WTC11 (cell line): ENCODE data around the gene PHB1. TPM values are rescaled to one million over a fixed set of nuclear protein-coding genes. Genes with fewer than 3 reads are reported as not detected.

ENCODE experiments used
- ATAC-seq: fragments of 200-7000 bp; cut with Tn5 transposase; 2 replicates; pipeline ENCODE4 v1.10.0; 2021; ENCODE audit warnings: mild to moderate bottlenecking, moderate library complexity
- CTCF ChIA-PET: fragments of 300-600 bp; sonication (Branson Sonifier 250); formaldehyde crosslinking; loops from one replicate; lab custom pipeline; 2021; ENCODE audit warnings: antibody characterized with exemption; lab: Charles Lee
- POLR2A ChIA-PET: fragments of 350-600 bp; sonication (Branson Sonifier 250); formaldehyde crosslinking; loops from one replicate; lab custom pipeline; 2021; ENCODE audit warnings: antibody characterized with exemption; lab: Charles Lee
- DNase-seq: peaks from one replicate; pipeline ENCODE4 v3.0.0; 2021; ENCODE audit warnings: low spot score
- H3K27ac Mint-ChIP-seq: 2 replicates; pipeline ENCODE4 v1.8.0; 2021; ENCODE audit warnings: mixed read lengths
- H3K27me3 Mint-ChIP-seq: 2 replicates; pipeline ENCODE4 v1.8.0; 2021; ENCODE audit warnings: low read depth, mild to moderate bottlenecking, moderate library complexity, mixed read lengths
- H3K36me3 Mint-ChIP-seq: 2 replicates; pipeline ENCODE4 v1.8.0; 2021; ENCODE audit warnings: mixed read lengths
- H3K4me1 Mint-ChIP-seq: 2 replicates; pipeline ENCODE4 v1.8.0; 2022; ENCODE audit warnings: mixed read lengths
- H3K4me3 Mint-ChIP-seq: 2 replicates; pipeline ENCODE4 v1.8.0; 2021; ENCODE audit warnings: mild to moderate bottlenecking, moderate library complexity, mixed read lengths
- H3K9me3 Mint-ChIP-seq: 2 replicates; pipeline ENCODE4 v1.8.0; 2021; ENCODE audit warnings: mixed read lengths
- ARID4B ChIP-seq: sonication (generic); formaldehyde crosslinking; IDR thresholded peaks from 2 replicates; pipeline ENCODE4 v1.8.0; 2023; ENCODE audit warnings: missing genetic modification reagents, mild to moderate bottlenecking, borderline replicate concordance
- ATF3 ChIP-seq: sonication (generic); formaldehyde crosslinking; conservative IDR thresholded peaks from 2 replicates; pipeline ENCODE4 v1.8.1; 2022; ENCODE audit warnings: mild to moderate bottlenecking, missing genetic modification reagents
- CBFB ChIP-seq: sonication (generic); formaldehyde crosslinking; IDR thresholded peaks from 2 replicates; pipeline ENCODE4 v1.8.1; 2022; ENCODE audit warnings: mild to moderate bottlenecking, low read depth, missing genetic modification reagents
- ELF4 ChIP-seq: sonication (generic); formaldehyde crosslinking; IDR thresholded peaks from 2 replicates; pipeline ENCODE4 v1.8.1; 2022; ENCODE audit warnings: low read depth, mild to moderate bottlenecking, moderate library complexity, missing genetic modification reagents
- HMGA2 ChIP-seq: fragments of 250-450 bp; sonication (Bioruptor Pico); IDR thresholded peaks from 2 replicates; pipeline ENCODE4 v1.4.0; 2021; ENCODE audit warnings: mild to moderate bottlenecking, moderate library complexity
- NR3C1 ChIP-seq: sonication (generic); formaldehyde crosslinking; conservative IDR thresholded peaks from 2 replicates; pipeline ENCODE4 v1.8.1; 2023; ENCODE audit warnings: low read depth, mild to moderate bottlenecking, missing genetic modification reagents
- SP1 ChIP-seq: sonication (generic); formaldehyde crosslinking; conservative IDR thresholded peaks from 2 replicates; pipeline ENCODE4 v1.8.1; 2022; ENCODE audit warnings: missing genetic modification reagents
- TCF7 ChIP-seq: sonication (generic); formaldehyde crosslinking; IDR thresholded peaks from 2 replicates; pipeline ENCODE4 v1.8.0; 2022; ENCODE audit warnings: mild to moderate bottlenecking, low read depth, missing genetic modification reagents, moderate library complexity
- USF1 ChIP-seq: sonication (generic); formaldehyde crosslinking; IDR thresholded peaks from 2 replicates; pipeline ENCODE4 v1.8.0; 2022; ENCODE audit warnings: mild to moderate bottlenecking, missing genetic modification reagents
- USF2 ChIP-seq: sonication (generic); formaldehyde crosslinking; IDR thresholded peaks from 2 replicates; pipeline ENCODE4 v1.8.1; 2023; ENCODE audit warnings: mild to moderate bottlenecking, missing genetic modification reagents, moderate library complexity
- ZNF232 ChIP-seq: sonication (generic); formaldehyde crosslinking; IDR thresholded peaks from 2 replicates; pipeline ENCODE4 v1.8.0; 2022; ENCODE audit warnings: mild to moderate bottlenecking, missing genetic modification reagents
- ZNF396 ChIP-seq: fragments of 250-450 bp; sonication (Bioruptor Pico); IDR thresholded peaks from 2 replicates; pipeline ENCODE4 v1.8.0; 2021; ENCODE audit warnings: mild to moderate bottlenecking, moderate library complexity, borderline replicate concordance
- ZNF425 ChIP-seq: fragments of 250-450 bp; sonication (Bioruptor Pico); conservative IDR thresholded peaks from 2 replicates; pipeline ENCODE4 v1.9.0; 2021; ENCODE audit warnings: mild to moderate bottlenecking
- total RNA-seq: library from RNA; stranded (reverse); gene quantifications from 3 replicates; pipeline ENCODE4 v1.2.3, GENCODE V29; 2021

The PHB1 gene
- total RNA-seq, 1 experiment from 2014 or later, result 375 TPM

- TF ChIP-seq CBFB, result no peak
- TF ChIP-seq ATF3 (CRISPR knock-in tag), result no peak
- no peak for TF ChIP-seq USF2 (CRISPR knock-in tag)
- TF ChIP-seq ZNF425, result no peak
- no peak for TF ChIP-seq TCF7 (CRISPR knock-in tag)
- no peak for TF ChIP-seq USF1 (CRISPR knock-in tag)
- TF ChIP-seq ELF4, result no peak
- no peak for TF ChIP-seq ZNF396 (CRISPR knock-in tag)
- no peak for TF ChIP-seq NR3C1
- TF ChIP-seq HMGA2, result no peak
Observed at GRCh38 chr17:49373115-49373514, 41.6 kb downstream of the PHB1 start (continued).

GRCh38 chr17:49372425-49372824 is 42.3 kb downstream of the PHB1 start:
- POLR2A ChIA-PET, result interaction anchor here (0.6 to 0.7 kb wide), 3 partner anchors 13 to 702 kb away, joined by 3 to 5 read pairs (median 4); no protein-coding TSS in a partner anchor
- H3K27ac Mint-ChIP-seq, result no peak overlapping the region; the same call in 1 of the 2 replicates
- no peaks in the 10 kb centered on the region for H3K27me3 Mint-ChIP-seq
- TF ChIP-seq SP1, result no peak
- TF ChIP-seq ARID4B, result no peak
- no peak for TF ChIP-seq ZNF425
- no peak for TF ChIP-seq ZNF232
- no peak for TF ChIP-seq TCF7 (CRISPR knock-in tag)
- no peak for TF ChIP-seq HMGA2
- TF ChIP-seq, all 79 proteins: peak for 0
- Mint-ChIP-seq H3K4me3 (no peak overlapping the region), H3K36me3 (no peaks in the 10 kb centered on the region), H3K9me3 (no peaks in the 10 kb centered on the region), H3K4me1 (peaks cover 60% of the 10 kb centered on the region)
- DNase-seq (no peak), ATAC-seq (no peak)
- CTCF ChIA-PET, result interaction anchor here (0.7 to 1.6 kb wide), 5 partner anchors 23 to 270 kb away, joined by 3 to 5 read pairs (median 5); partner anchors contain the start of gene PHB1
